Erythroblast (primary cell): ENCODE data around the gene NF2.

Experiments
- GATA1 ChIP-seq: IDR thresholded peaks from 2 replicates; pipeline ENCODE4 v1.6.1; 2011; ENCODE audit warnings: low read depth, mild to moderate bottlenecking, control low read depth, low read length, moderate library complexity
- POLR2A ChIP-seq: IDR thresholded peaks from 2 replicates; pipeline ENCODE4 v1.6.1; 2011; ENCODE audit warnings: mild to moderate bottlenecking, low read length

DNA sequence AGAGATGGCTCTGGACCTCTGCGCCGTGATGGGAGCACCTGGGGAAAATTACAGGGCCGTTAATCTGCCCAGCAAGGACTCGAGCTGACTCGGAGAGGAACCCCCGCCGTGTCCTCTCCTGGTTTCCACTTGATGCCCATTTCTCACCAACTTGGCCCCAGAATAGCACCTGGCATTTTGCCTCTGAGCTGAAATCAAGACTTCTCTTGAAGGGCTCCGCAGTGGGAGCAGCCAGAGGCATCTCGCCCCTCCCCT is 97.4 kb downstream of the NF2 start:
- TF ChIP-seq POLR2A = no peak
- TF ChIP-seq GATA1 = no peak
